HK-2 (cell line): ENCODE measurements around the gene UCHL3.
"Not testable (repeated sequence)": the region's sequence is repeated elsewhere in the genome, so short reads cannot be mapped to it uniquely, and the experiment has no call there.

Source experiments
- DNase-seq: peaks from one replicate; pipeline ENCODE4 v3.0.0-alpha.2; 2018; ENCODE audit not compliant: unreplicated experiment

The UCHL3 gene

DNA sequence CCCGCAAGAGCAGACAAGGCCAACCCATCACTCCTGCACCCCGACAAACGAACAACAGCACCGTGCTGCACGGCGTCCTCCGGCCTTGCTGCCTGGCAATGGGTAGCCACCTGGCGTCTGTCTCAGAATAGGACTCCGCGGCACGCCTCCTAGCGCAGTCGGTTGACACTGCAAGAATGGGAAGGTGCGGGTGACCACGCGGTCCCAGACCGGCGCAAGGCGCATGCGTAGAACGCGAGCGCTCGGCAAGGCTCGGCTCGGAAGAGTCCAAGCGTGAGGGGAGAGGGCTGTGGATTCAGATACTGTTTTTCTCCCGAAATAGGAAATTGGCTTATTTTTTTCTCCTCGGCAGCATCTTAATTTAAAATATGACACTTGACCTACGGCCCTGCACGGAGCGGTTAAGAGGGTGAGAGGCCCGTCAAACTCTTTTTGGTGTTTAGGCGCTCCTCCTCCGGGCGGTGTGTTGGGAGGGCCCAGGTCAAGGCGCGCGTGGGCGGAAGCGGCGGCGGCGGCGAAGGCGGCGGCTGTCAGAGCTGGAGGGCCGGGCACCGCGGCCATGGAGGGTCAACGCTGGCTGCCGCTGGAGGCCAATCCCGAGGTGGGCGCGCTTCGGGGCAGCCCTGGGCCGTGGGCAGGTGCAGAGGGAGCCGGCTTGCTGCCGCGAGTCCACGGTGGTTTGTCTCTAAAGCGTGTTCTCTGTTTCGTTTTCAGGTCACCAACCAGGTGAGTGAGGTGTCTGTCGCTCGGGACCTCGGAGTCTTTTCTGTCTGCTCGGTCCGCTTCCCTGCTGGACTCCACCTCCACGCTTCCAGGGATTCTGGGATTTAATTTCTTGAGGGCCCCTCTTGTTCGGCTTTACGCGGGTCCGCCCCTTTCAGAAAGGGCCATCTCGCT is at the start of gene UCHL3:
UCHL3 (plus strand) TSS at position 530 of the 897 bp plus-strand sequence; CDS start at position 560, 30 bp downstream.
- DNase-seq, result peak; percentile 92

DNA sequence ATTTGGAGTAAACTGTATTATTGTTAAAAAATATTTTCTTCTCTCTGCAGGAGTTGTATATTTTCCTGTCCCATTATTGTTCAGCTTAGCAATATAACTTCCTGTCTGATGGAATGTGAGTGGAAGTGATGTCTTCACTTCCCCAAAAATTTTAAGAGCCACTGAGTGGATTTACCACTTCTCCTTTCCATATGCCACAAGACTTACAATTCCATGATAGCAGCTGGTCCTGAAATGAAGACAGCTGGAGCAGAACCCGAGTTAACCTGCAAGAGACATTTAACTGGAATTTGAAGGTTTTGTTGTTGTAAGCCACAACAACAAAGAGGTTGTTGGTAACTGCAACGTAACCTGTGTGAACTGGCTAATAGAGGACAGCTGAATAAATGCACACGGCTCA is 44.3 kb upstream of the UCHL3 start:
- DNase-seq, result no peak

GRCh38 chr13:75506018-75506417 is 43.6 kb upstream of the UCHL3 start:
- no peak for DNase-seq

- no peak for DNase-seq
Observed at GRCh38 chr13:75507027-75508001, 42.3 kb upstream of the UCHL3 start.

- DNase-seq, result no peak
Observed at GRCh38 chr13:75508002-75508548, 41.5 kb upstream of the UCHL3 start.

- DNase-seq, result no peak
Observed at GRCh38 chr13:75511051-75511625, 38.5 kb upstream of the UCHL3 start.

DNA sequence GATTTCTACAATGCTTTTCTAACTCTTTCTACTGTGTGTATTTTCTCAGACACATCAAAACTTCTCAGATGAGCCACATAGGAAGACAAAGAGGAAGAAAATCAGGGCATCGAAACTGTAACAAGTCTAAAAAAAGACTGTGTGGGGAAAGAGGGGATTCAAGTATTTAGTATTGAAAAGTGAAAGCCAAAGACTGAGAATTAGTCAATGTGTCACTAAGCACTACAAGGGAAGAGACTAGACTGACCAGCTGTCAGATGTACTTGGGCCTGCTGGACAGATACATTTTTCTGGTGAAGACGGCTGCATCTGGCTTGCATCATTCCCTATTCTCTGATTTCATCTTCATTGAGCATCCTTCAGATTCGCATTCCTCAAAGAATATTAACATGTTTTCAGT is 37.3 kb upstream of the UCHL3 start:
- no peak for DNase-seq

GRCh38 chr13:75513271-75513670 is 36.3 kb upstream of the UCHL3 start:
- no peak for DNase-seq

DNA sequence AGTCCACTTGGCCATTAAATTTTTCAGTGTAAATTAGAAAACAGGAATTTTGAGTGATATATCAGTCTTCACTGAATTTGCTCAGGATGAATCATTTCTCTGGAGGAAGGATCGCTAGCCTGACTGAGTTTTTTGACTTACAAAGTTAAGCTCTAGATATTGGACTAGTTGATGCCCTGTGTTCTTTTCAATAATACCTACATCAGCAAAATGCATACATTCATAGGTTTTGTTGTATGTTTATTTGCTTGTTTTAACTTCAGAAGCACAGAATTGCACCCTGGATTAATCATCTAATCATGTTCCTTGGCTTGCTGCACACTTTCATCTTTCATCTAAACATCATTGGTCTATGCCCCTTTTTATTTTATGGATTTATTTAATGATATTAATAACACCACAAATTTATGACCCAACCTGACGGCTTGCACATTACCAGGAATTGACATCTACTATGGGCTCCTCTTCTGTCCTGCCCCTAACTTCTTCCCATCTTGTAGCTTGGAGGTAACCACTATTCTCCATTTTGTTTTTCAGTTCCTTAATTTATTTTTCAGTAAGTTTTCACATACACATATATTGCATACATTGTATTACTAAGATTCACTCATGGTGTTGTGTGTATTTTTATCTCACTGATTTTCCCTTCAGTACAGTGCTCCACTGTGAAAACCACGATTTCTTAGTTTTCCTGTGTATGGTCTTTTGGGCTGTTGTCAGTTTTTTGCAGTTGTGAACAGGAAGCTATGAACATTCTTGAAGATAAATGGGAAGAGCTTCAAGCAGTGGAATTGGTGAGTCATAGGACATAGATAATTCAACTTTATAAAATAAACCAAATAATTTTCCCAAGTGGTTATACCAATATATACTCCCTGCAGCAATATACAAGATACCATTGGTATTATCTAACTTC is 35.3 kb upstream of the UCHL3 start:
- no peak for DNase-seq

GRCh38 chr13:75518439-75519088 is 31.0 kb upstream of the UCHL3 start:
- DNase-seq, result no peak

- no peak for DNase-seq
Observed at GRCh38 chr13:75521956-75522355, 27.6 kb upstream of the UCHL3 start.

- DNase-seq, result no peak
Observed at GRCh38 chr13:75530549-75530961, 19.0 kb upstream of the UCHL3 start.

DNA sequence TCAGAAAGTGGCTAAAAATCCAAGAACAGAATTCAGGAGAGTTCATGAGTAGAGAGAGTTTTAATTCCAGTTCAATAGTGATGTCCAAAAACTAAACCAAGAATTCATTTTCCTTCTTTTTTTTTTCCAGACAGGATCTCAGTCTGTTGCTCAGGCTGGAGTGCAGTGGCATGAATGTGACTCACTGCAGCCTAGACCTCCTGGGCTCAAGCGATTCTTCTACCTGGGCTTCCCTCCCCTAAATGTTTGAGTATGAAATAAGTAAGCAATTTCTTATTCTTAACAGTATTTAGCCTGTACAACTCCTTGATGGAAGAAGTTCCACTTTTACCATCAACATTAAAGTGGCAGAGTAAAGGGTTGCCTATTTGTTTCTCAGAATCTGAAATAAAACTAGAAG is 15.7 kb upstream of the UCHL3 start:
- no peak for DNase-seq

DNA sequence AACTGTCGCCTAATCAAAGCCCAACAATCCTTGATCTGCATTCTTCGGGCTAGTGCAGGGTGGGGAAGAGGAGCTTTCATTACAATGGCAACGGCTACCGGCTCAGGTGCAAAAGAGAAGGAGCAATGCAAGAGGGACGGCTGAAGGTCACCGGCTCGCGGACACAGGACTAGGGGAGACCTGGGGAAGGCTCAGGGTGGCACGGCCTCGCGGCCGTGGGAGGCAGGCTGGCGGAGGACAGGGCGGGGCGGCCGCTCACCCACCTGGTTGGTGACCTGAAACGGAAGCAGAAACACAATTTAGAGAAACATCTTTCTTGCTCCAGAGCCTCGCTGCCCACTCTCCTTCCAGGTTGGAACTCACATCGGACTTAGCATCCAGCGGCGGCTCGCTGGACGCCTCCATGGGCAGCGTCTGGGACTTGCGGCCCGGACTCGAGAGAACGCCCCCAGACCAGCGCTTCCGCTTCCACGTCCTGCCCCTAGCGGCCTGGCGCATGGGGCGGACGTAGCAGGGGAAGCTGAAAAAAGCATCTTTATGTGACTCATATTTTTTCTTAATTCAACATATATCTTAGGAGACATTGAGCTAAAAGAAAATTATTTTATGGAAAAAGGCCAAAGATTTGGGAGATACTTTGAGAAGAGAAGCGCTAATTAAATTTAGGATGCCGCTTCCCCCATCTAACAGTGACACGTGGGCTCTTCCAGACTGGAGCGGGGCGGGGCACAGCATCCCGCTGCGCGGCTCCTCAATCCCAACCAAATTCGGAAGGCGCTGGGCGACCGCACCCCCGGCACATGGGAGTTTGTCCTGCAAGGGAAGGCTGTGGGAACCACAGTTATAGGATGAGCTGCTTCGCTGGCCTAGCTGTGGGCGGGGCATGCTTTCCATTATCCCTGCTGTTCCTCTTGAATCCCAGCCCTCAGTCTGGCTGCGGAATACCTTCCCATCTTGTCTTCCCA is 11.9 kb upstream of the UCHL3 start, which contains the start of gene COMMD6:
COMMD6 (minus strand) TSS at position 441 of the 965 bp plus-strand sequence; CDS start at position 405, 36 bp downstream.
- DNase-seq, result peak; percentile 75

GRCh38 chr13:75541287-75541686 is 8.3 kb upstream of the UCHL3 start:
- DNase-seq, result no peak

DNA sequence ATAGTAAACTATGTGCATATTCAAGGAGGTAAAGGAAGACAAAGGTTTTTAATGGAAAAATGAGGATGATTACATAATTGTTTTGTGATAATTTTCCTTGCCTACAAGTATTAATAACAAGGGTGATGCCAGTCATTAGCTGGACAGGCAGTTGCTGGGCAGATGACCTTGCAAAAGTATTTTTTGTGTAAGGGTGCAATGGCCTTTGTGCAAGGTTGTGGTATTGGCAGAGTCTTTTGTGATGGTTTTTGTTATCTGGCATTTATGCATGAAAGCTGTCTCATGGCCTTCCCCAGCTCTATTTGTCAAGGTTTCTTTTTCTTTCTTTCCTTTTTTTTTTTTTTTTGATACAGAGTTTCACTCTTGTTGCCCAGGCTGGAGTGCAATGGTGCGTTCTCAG is 7.6 kb upstream of the UCHL3 start:
- DNase-seq, result no peak

GRCh38 chr13:75544681-75545330 is 4.8 kb upstream of the UCHL3 start:
- DNase-seq, result no peak

DNA sequence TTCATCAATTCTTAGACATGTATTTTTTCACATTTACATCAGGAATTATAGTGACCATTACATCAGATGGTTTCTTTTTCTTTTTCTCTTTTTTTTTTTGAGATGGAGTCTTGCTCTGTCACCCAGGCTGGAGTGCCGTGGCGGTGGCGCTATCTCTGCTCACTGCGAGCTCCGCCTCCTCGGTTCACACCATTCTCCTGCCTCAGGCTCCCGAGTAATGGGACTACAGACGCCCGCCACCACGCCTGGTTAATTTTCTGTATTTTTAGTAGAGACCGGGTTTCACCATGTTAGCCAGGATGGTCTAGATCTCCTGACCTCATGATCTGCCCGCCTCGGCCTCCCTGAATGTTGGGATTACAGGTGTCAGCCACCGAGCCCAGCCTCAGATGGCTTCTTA is 4.2 kb upstream of the UCHL3 start:
- not testable (repeated sequence) for DNase-seq
